GM10248 (cell line): ENCODE results near the gene HLA-G.

Source experiments
- CTCF ChIA-PET: fragments of 300-600 bp; sonication (Branson Sonifier 250); formaldehyde crosslinking; extraction: SDS; loops from one replicate; lab custom pipeline; 2021; ENCODE audit warnings: antibody characterized with exemption; lab: Yijun Ruan, JAX
- POLR2A ChIA-PET: fragments of 350-650 bp; sonication (Branson Sonifier 250); formaldehyde crosslinking; extraction: SDS; loops from one replicate; lab custom pipeline; 2020; ENCODE audit warnings: antibody characterized with exemption; lab: Yijun Ruan, JAX
- DNase-seq: peaks from one replicate; pipeline ENCODE4 v3.0.0; 2012; ENCODE audit errors: extremely low spot score
- TF ChIP-seq, protein P1 (sequence below): IDR thresholded peaks from 2 replicates; pipeline ENCODE4 v1.5.1; 2012; ENCODE audit warnings: mild to moderate bottlenecking, low read depth; ENCODE audit errors: extremely low read depth, missing control alignments, control extremely low read depth

Gene HLA-G

DNA sequence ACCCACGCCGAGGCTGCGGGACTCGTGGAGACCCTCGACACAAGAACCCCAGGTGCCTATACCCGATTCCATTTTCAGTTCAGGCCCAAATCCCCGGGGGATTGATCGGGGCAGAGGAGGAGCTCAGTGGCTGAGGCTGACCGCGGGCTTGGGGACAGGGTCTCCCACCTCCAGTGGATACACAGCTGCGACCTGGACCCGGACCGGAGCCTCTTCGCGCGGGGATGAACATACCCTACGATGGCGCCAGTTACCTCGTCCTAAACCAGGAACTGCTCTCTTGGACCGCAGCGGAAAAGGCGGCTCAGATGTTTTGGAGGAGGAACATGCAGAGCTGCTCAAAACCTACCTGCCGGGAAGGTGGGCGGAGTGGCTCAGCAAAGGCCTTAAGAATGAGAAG, 27.4 kb upstream of the HLA-G start:
- DNase-seq = no peak
- CTCF ChIA-PET = no interaction called here
- POLR2A ChIA-PET = no interaction called here
- TF ChIP-seq, protein P1, sequence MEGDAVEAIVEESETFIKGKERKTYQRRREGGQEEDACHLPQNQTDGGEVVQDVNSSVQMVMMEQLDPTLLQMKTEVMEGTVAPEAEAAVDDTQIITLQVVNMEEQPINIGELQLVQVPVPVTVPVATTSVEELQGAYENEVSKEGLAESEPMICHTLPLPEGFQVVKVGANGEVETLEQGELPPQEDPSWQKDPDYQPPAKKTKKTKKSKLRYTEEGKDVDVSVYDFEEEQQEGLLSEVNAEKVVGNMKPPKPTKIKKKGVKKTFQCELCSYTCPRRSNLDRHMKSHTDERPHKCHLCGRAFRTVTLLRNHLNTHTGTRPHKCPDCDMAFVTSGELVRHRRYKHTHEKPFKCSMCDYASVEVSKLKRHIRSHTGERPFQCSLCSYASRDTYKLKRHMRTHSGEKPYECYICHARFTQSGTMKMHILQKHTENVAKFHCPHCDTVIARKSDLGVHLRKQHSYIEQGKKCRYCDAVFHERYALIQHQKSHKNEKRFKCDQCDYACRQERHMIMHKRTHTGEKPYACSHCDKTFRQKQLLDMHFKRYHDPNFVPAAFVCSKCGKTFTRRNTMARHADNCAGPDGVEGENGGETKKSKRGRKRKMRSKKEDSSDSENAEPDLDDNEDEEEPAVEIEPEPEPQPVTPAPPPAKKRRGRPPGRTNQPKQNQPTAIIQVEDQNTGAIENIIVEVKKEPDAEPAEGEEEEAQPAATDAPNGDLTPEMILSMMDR = no peak

DNA sequence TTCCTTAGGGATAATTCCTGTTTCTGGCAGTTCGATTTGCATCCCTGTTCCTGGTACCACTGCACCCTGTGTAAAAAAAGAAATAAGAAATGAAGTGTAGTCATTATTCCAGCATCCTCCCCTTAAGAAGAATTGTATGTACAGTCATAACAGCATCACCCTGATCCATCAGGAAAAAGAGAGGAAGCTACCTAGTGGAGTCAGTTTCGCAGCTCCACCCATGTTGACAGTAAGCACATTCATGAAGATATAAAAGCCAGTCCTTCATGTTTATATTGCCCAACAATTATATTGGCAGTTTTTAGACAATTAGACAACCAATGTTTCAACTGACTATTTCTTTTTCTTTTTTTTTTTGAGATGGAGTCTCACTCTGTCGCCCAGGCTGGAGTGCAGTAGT, 21.2 kb upstream of the HLA-G start:
- TF ChIP-seq, protein P1 = no peak
- DNase-seq = no peak
- ChIA-PET POLR2A (no interaction called here), CTCF (interaction anchor here (1.5 to 2.8 kb wide), 3 partner anchors 29 to 68 kb away, joined by 3 to 8 read pairs (median 4); no protein-coding TSS in a partner anchor)

DNA sequence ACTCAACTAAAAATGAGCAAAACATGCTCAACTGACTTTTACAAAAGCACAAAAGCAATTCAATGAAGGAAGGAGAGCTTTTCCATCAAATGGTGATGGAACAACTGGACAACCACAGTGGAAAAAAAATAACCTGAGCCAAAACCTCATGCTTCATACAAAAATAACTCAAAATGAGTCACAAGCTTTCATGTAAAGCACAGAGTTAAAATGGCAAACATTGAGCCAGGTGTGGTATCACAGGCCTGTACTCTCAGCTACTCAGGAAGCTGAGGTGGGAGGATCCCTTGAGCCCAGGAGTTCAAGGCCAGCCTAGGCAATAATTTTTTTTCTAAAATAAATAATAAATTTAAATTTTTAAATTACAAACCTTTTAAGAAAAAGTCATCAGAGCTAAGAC, 18.4 kb upstream of the HLA-G start:
- ChIA-PET CTCF (interaction anchor here (1.0 to 2.8 kb wide), 2 partner anchors 17 to 26 kb away, joined by 4 to 8 read pairs; no protein-coding TSS in a partner anchor), POLR2A (no interaction called here)
- DNase-seq = no peak
- TF ChIP-seq, protein P1 = no peak

DNA sequence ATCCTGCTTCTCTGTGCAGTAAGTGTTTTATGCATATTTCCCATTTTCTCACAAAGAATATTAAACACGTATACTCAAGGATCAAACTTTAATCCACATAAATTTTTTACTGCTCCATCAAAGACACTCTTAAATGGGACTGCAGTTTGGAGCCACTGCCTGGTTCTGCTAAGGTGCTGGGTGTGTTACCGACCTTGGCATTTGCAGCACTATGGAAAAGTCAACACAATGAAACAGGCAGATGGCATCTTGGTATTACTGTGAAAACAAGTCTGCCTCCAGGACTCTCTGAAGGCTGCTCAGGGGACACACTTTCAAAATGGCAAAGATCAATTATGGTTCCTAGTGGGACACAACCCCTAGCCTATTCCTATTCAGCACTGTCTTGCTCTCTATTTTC, 17.3 kb upstream of the HLA-G start:
- TF ChIP-seq, protein P1 = no peak
- ChIA-PET CTCF (interaction anchor here (1.2 kb wide), 1 partner anchor 321 kb away, joined by 3 read pairs; no protein-coding TSS in a partner anchor), POLR2A (no interaction called here)
- DNase-seq = no peak

DNA sequence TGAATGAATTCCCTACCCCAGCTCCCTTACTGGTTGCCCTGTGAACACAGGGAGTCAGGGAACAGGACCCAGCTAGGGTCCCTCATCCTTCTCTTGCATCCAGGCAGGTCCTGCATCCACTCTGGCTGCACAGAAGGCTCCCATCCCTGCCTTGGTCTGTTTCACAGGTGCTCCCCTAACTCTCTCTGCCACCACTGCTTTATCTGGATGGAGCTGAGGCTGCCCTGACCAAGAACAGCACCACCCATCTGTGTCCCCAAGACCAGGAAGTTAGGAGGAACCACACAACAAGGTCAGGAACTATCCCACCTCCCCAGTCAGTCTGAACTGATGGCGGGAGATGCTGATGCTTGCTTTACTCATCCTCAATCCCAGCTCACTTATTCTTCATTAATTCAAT, 16.2 kb upstream of the HLA-G start:
- ChIA-PET POLR2A (no interaction called here), CTCF (interaction anchor here (1.2 to 3.3 kb wide), 2 partner anchors 161 to 320 kb away, joined by 3 to 7 read pairs; no protein-coding TSS in a partner anchor)
- TF ChIP-seq, protein P1 = no peak
- DNase-seq = no peak

DNA sequence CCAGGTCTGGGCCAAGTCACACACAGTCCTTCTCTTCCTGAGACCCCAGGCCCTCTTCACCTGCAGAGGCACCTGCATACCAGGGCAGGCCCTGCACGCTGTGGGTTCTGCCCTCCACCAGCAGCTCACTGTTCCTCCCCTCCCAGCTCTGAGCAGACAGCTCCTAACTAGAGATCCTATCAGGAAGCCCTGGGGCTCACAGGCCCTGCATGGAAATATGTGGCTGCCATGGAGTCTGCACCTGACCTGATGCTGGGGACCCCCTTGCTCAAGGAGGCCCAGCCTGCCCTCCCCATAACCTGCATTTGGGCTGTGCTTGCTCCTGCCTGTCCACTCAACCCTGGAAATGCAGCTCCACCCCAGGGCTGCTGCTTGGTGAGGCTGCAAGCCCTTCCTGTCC, 14.6 kb upstream of the HLA-G start:
- DNase-seq = no peak
- POLR2A ChIA-PET = no interaction called here
- CTCF ChIA-PET = interaction anchor here (1.2 to 3.3 kb wide), 2 partner anchors 160 to 163 kb away, joined by 3 to 7 read pairs; no protein-coding TSS in a partner anchor
- TF ChIP-seq, protein P1 = no peak
